ENCODE measurements around the gene FOXL1.

FOXL1 gene

GRCh38 chr16:86619239-86619794 is 41.0 kb downstream of the FOXL1 start:
- no peaks in the 10 kb centered on the region for H3K27me3 ChIP-seq (ENCODE audit: insufficient read depth, poor library complexity, severe bottlenecking)
- H3K27ac ChIP-seq (replicated peaks) = no peak overlapping the region
- H3K4me3 ChIP-seq (replicated peaks; ENCODE audit: insufficient read depth, low read length) = no peak overlapping the region
- DNase-seq (ENCODE audit: low read depth in 1 of 2, low spot score in 1 of 2) = no peak
- no peak for TF ChIP-seq CTCF (IDR thresholded peaks at IDR 0.05; ENCODE audit: insufficient read depth, low read length)
- no peak for TF ChIP-seq SPI1 (IDR thresholded peaks at IDR 0.05; ENCODE audit: borderline replicate concordance, low read depth)
- no peak for TF ChIP-seq GABPA (IDR thresholded peaks at IDR 0.05; ENCODE audit: low read depth)
- no peak for TF ChIP-seq POLR2AphosphoS5 (IDR thresholded peaks at IDR 0.05; ENCODE audit: low read depth)
- TF ChIP-seq REST (IDR thresholded peaks at IDR 0.05; ENCODE audit: insufficient replicate concordance, low read depth) = no peak

- DNase-seq (ENCODE audit: low read depth in 1 of 2, low spot score in 1 of 2) = no peak
- TF ChIP-seq REST (IDR thresholded peaks at IDR 0.05; ENCODE audit: insufficient replicate concordance, low read depth) (no peak), CTCF (IDR thresholded peaks at IDR 0.05; ENCODE audit: insufficient read depth, low read length) (no peak), SPI1 (IDR thresholded peaks at IDR 0.05; ENCODE audit: borderline replicate concordance, low read depth) (no peak), GABPA (IDR thresholded peaks at IDR 0.05; ENCODE audit: low read depth) (no peak), POLR2AphosphoS5 (IDR thresholded peaks at IDR 0.05; ENCODE audit: low read depth) (no peak)
- H3K4me3 ChIP-seq (replicated peaks; ENCODE audit: insufficient read depth, low read length) = no peak overlapping the region
- no peak overlapping the region for H3K27ac ChIP-seq (replicated peaks)
- H3K27me3 ChIP-seq (ENCODE audit: insufficient read depth, poor library complexity, severe bottlenecking) = no peaks in the 10 kb centered on the region
These were observed 41.8 kb downstream of the FOXL1 start for GRCh38 chr16:86620184-86620583.

- Histone ChIP-seq H3K4me3 (replicated peaks; ENCODE audit: insufficient read depth, low read length) (no peak overlapping the region), H3K27ac (replicated peaks) (no peak overlapping the region), H3K27me3 (ENCODE audit: insufficient read depth, poor library complexity, severe bottlenecking) (no peaks in the 10 kb centered on the region)
- TF ChIP-seq CTCF (IDR thresholded peaks at IDR 0.05; ENCODE audit: insufficient read depth, low read length) (no peak), GABPA (IDR thresholded peaks at IDR 0.05; ENCODE audit: low read depth) (no peak), REST (IDR thresholded peaks at IDR 0.05; ENCODE audit: insufficient replicate concordance, low read depth) (no peak), POLR2AphosphoS5 (IDR thresholded peaks at IDR 0.05; ENCODE audit: low read depth) (no peak), SPI1 (IDR thresholded peaks at IDR 0.05; ENCODE audit: borderline replicate concordance, low read depth) (no peak)
- no peak for DNase-seq (ENCODE audit: low read depth in 1 of 2, low spot score in 1 of 2)
These were observed 43.6 kb downstream of the FOXL1 start for GRCh38 chr16:86621966-86622365.
